HCT116 (cell line): ENCODE measurements around the gene UBR3. TPM values are rescaled to one million over a fixed set of nuclear protein-coding genes. Genes with fewer than 3 reads are reported as not detected.
"Not testable (repeated sequence)": the region's sequence is repeated elsewhere in the genome, so short reads cannot be mapped to it uniquely, and the experiment has no call there.

ENCODE experiments used
- ATAC-seq: fragments of 200-7000 bp; cut with Tn5 transposase; 2 replicates; pipeline ENCODE4 v1.9.1; 2020; ENCODE audit warnings: mild to moderate bottlenecking, moderate library complexity
- BruUV-seq: library from RNA; stranded (reverse); fragments of 400-500 nt; replicated peaks from 2 replicates; lab custom pipeline; 2021; lab: Mats Ljungman, UMichigan
- CTCF ChIA-PET: fragments of 300-600 bp; sonication (Branson Sonifier 250); formaldehyde crosslinking; loops from one replicate; lab custom pipeline; 2021; ENCODE audit warnings: antibody characterized with exemption; lab: Charles Lee
- POLR2A ChIA-PET: fragments of 300-600, 350-600 bp; sonication (Branson Sonifier 250); formaldehyde crosslinking; loops from one replicate; lab custom pipeline; 2021; ENCODE audit warnings: antibody characterized with exemption; lab: Charles Lee
- RAD21 ChIA-PET, 2 experiments: fragments of 300-600 bp; sonication (Branson Sonifier 250); formaldehyde crosslinking; loops; one replicate each; lab custom pipeline; 2023; ENCODE audit warnings: low total read pairs in 2 of 2; ENCODE audit not compliant: uncharacterized antibody in 2 of 2, unreplicated experiment in 2 of 2, low non-redundant PET in 1 of 2; lab: Charles Lee
- DNase-seq: peaks from one replicate; pipeline ENCODE4 v3.0.0-alpha.2; 2010; ENCODE audit warnings: low read depth, low spot score
- H2AFZ ChIP-seq: fragments of 200-600 bp; shearing (Covaris generic), sonication (generic); 2 replicates; pipeline ENCODE4 v1.6.1; 2017; ENCODE audit warnings: low read depth, mixed run types, mixed read lengths, antibody characterized with exemption, low read length; ENCODE audit not compliant: poor library complexity, severe bottlenecking
- H3K27ac ChIP-seq: 2 replicates; pipeline ENCODE4 v1.5.1; 2012; ENCODE audit warnings: low read depth, low read length
- H3K27me3 ChIP-seq: fragments of 200-600 bp; sonication (generic); 2 replicates; pipeline ENCODE4 v1.6.1; 2016; ENCODE audit warnings: mixed run types, low read length, mixed read lengths; ENCODE audit not compliant: insufficient read depth
- H3K36me3 ChIP-seq, 2 experiments: fragments of 200-500 bp in 1 of 2; fragments of 200-600 bp in 1 of 2; sonication (Bioruptor generic) in 1 of 2; sonication (generic) in 1 of 2; 2 replicates each; pipeline versions ENCODE4 v1.5.1 to v1.6.1; 2014 to 2016; ENCODE audit warnings: low read length in 2 of 2, inconsistent platforms in 1 of 2, mixed read lengths in 1 of 2, mixed run types in 1 of 2; ENCODE audit not compliant: insufficient read depth in 2 of 2, control insufficient read depth in 1 of 2
- H3K4me1 ChIP-seq, 2 experiments: fragments of 200-600 bp in 1 of 2; sonication (generic) in 1 of 2; 2 replicates each; pipeline versions ENCODE4 v1.5.1 to v1.6.1; 2012 to 2017; ENCODE audit warnings: low read length in 2 of 2, inconsistent platforms in 1 of 2, mild to moderate bottlenecking in 1 of 2, mixed read lengths in 1 of 2, mixed run types in 1 of 2, moderate library complexity in 1 of 2; ENCODE audit not compliant: insufficient read depth in 2 of 2, control insufficient read depth in 1 of 2
- H3K4me2 ChIP-seq: fragments of 200-600 bp; sonication (generic); 2 replicates; pipeline ENCODE4 v1.6.1; 2017; ENCODE audit warnings: mixed run types, low read length, mixed read lengths
- H3K4me3 ChIP-seq, 2 experiments: fragments of 200-600 bp in 1 of 2; sonication (generic) in 1 of 2; replicated peaks in 1 of 2; 2 replicates each; pipeline ENCODE4 v1.5.1; 2011 to 2016; ENCODE audit warnings: low read length in 2 of 2, control low read depth in 1 of 2, low read depth in 1 of 2, mild to moderate bottlenecking in 1 of 2, mixed read lengths in 1 of 2, mixed run types in 1 of 2
- H3K79me2 ChIP-seq: fragments of 200-600 bp; sonication (generic); 2 replicates; pipeline ENCODE4 v1.6.1; 2017; ENCODE audit warnings: mild to moderate bottlenecking, mixed run types, low read length, moderate library complexity, mixed read lengths; ENCODE audit not compliant: insufficient read depth
- H3K9ac ChIP-seq: fragments of 200-600 bp; sonication (generic); 2 replicates; pipeline ENCODE4 v1.6.1; 2016; ENCODE audit warnings: low read length, mixed read lengths
- H3K9me2 ChIP-seq: fragments of 200-600 bp; sonication (generic), shearing (Covaris generic); 2 replicates; pipeline ENCODE4 v1.6.1; 2017; ENCODE audit warnings: mixed run types, mild to moderate bottlenecking, moderate library complexity; ENCODE audit not compliant: insufficient read depth
- H3K9me3 ChIP-seq, 2 experiments: fragments of 200-500 bp in 1 of 2; fragments of 200-600 bp in 1 of 2; sonication (Bioruptor generic) in 1 of 2; sonication (generic) in 1 of 2; 2 replicates each; pipeline ENCODE4 v1.6.1; 2014 to 2017; ENCODE audit warnings: low read length in 2 of 2, mixed read lengths in 2 of 2, inconsistent platforms in 1 of 2, low read depth in 1 of 2, mild to moderate bottlenecking in 1 of 2, mixed run types in 1 of 2, moderate library complexity in 1 of 2; ENCODE audit not compliant: control insufficient read depth in 1 of 2, insufficient read depth in 1 of 2
- H4K20me1 ChIP-seq: fragments of 200-600 bp; sonication (generic), shearing (Covaris generic); 2 replicates; pipeline ENCODE4 v1.6.1; 2017; ENCODE audit warnings: mixed run types, mild to moderate bottlenecking, moderate library complexity; ENCODE audit not compliant: insufficient read depth
- EGR1 ChIP-seq: IDR thresholded peaks from 2 replicates; pipeline ENCODE4 v1.6.1; 2012; ENCODE audit warnings: low read depth
- ELF1 ChIP-seq: IDR thresholded peaks from 2 replicates; pipeline ENCODE4 v1.6.1; 2012; ENCODE audit warnings: low read depth, borderline replicate concordance
- EZH2phosphoT487 ChIP-seq: fragments of 200-600 bp; IDR thresholded peaks from 2 replicates; pipeline ENCODE4 v1.6.1; 2018; ENCODE audit warnings: antibody characterized with exemption, borderline replicate concordance
- POLR2A ChIP-seq: IDR thresholded peaks from 2 replicates; pipeline ENCODE4 v1.7.0; 2011; ENCODE audit warnings: borderline replicate concordance; ENCODE audit not compliant: insufficient read depth, insufficient read length; ENCODE audit errors: extremely low read depth
- SIN3A ChIP-seq: IDR thresholded peaks from 2 replicates; pipeline ENCODE4 v1.6.1; 2012; ENCODE audit warnings: low read depth
- SRF ChIP-seq: IDR thresholded peaks from 2 replicates; pipeline ENCODE4 v1.6.1; 2012; ENCODE audit warnings: low read depth
- ZFX ChIP-seq: fragments of 450-650 bp; IDR thresholded peaks from 2 replicates; pipeline ENCODE4 v1.6.1; 2017
- intact Hi-C: fragments of 100-400 bp; cut with micrococcal nuclease; formaldehyde crosslinking; loops from 2 replicates; pipeline ENCODE4 v1.10.0; 2022
- total RNA-seq: library from RNA; stranded (reverse); gene quantifications from one replicate; pipeline ENCODE4 v1.2.1, GENCODE V29; 2021; ENCODE audit not compliant: unreplicated experiment
- TF ChIP-seq, protein P1 (sequence below): IDR thresholded peaks from 2 replicates; pipeline ENCODE4 v1.6.1; 2011; ENCODE audit warnings: mild to moderate bottlenecking, low read length, moderate library complexity; ENCODE audit not compliant: insufficient replicate concordance; ENCODE audit errors: extremely low read depth
- TF ChIP-seq, protein P2 (sequence below), 3 experiments: fragments of 200-600 bp in 1 of 3; sonication (generic) in 1 of 3; IDR thresholded peaks in 2 of 3; conservative IDR thresholded peaks in 1 of 3; 2 replicates each; pipeline ENCODE4 v1.5.1; 2012 to 2017; ENCODE audit warnings: low read depth in 2 of 3, low read length in 2 of 3, antibody characterized with exemption in 1 of 3, borderline replicate concordance in 1 of 3, control low read depth in 1 of 3, mild to moderate bottlenecking in 1 of 3, mixed read lengths in 1 of 3, mixed run types in 1 of 3, moderate library complexity in 1 of 3; ENCODE audit not compliant: insufficient read depth in 1 of 3

Gene UBR3
- total RNA-seq, 1 experiment from 2014 or later: 29.5 TPM

DNA sequence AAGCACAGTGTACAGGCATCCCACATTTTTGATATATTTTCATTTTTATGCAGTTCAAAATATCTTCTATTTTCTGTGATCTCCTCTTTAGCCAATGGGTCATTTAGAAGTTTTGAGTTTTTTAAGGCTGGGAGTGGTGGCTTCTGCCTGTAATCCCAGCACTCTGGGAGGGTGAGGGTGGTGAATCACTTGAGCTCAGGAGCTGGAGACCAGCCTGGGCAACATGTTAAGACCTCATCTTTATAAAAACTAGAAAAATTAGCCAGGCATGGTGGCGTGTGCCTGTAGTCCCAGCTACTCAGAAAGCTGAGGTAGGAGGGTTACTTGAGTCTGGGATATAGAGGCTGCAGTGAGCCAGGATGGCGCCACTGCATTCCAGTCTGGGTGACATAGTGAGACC, 17.8 kb downstream of the UBR3 start:
- ATAC-seq (no peak), DNase-seq (no peak)
- Histone ChIP-seq H3K79me2 (peaks cover 56% of the 10 kb centered on the region), H3K9me2 (no peaks in the 10 kb centered on the region), H4K20me1 (no peaks in the 10 kb centered on the region), H3K36me3 (no peaks in the 10 kb centered on the region), H3K9me3 (peaks cover 0 to 6% of the 10 kb centered on the region in 2 experiments; a peak in 1 of 4 replicates), H3K4me1 (no peaks in the 10 kb centered on the region; a peak in 1 of 4 replicates), H3K4me2 (no peak overlapping the region), H2AFZ (no peak overlapping the region), H3K27me3 (no peaks in the 10 kb centered on the region), H3K9ac (no peak overlapping the region), H3K27ac (no peak overlapping the region), H3K4me3 (no peak overlapping the region)
- BruUV-seq: no TSS peak
- TF ChIP-seq, protein P1, sequence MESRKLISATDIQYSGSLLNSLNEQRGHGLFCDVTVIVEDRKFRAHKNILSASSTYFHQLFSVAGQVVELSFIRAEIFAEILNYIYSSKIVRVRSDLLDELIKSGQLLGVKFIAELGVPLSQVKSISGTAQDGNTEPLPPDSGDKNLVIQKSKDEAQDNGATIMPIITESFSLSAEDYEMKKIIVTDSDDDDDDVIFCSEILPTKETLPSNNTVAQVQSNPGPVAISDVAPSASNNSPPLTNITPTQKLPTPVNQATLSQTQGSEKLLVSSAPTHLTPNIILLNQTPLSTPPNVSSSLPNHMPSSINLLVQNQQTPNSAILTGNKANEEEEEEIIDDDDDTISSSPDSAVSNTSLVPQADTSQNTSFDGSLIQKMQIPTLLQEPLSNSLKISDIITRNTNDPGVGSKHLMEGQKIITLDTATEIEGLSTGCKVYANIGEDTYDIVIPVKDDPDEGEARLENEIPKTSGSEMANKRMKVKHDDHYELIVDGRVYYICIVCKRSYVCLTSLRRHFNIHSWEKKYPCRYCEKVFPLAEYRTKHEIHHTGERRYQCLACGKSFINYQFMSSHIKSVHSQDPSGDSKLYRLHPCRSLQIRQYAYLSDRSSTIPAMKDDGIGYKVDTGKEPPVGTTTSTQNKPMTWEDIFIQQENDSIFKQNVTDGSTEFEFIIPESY: no peak
- TF ChIP-seq SRF (no peak), SIN3A (no peak), EGR1 (no peak), ELF1 (no peak), POLR2A (no peak), ZFX (no peak), EZH2phosphoT487 (no peak)
- TF ChIP-seq, protein P2, sequence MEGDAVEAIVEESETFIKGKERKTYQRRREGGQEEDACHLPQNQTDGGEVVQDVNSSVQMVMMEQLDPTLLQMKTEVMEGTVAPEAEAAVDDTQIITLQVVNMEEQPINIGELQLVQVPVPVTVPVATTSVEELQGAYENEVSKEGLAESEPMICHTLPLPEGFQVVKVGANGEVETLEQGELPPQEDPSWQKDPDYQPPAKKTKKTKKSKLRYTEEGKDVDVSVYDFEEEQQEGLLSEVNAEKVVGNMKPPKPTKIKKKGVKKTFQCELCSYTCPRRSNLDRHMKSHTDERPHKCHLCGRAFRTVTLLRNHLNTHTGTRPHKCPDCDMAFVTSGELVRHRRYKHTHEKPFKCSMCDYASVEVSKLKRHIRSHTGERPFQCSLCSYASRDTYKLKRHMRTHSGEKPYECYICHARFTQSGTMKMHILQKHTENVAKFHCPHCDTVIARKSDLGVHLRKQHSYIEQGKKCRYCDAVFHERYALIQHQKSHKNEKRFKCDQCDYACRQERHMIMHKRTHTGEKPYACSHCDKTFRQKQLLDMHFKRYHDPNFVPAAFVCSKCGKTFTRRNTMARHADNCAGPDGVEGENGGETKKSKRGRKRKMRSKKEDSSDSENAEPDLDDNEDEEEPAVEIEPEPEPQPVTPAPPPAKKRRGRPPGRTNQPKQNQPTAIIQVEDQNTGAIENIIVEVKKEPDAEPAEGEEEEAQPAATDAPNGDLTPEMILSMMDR (IDR thresholded peaks at IDR 0.05 in 2 of 3, conservative IDR thresholded peaks at IDR 0.05 in 1 of 3; ENCODE audit: borderline replicate concordance in 1 of 3, insufficient read depth in 1 of 3, low read depth in 2 of 3, low read length in 2 of 3): no peak
- ChIA-PET CTCF (interaction anchor here (1.0 kb wide), 1 partner anchor 18 kb away, joined by 3 read pairs; the partner anchor contains the start of gene UBR3), POLR2A (no interaction called here), RAD21 (no interaction called here)
- intact Hi-C loops: no loop called here

DNA sequence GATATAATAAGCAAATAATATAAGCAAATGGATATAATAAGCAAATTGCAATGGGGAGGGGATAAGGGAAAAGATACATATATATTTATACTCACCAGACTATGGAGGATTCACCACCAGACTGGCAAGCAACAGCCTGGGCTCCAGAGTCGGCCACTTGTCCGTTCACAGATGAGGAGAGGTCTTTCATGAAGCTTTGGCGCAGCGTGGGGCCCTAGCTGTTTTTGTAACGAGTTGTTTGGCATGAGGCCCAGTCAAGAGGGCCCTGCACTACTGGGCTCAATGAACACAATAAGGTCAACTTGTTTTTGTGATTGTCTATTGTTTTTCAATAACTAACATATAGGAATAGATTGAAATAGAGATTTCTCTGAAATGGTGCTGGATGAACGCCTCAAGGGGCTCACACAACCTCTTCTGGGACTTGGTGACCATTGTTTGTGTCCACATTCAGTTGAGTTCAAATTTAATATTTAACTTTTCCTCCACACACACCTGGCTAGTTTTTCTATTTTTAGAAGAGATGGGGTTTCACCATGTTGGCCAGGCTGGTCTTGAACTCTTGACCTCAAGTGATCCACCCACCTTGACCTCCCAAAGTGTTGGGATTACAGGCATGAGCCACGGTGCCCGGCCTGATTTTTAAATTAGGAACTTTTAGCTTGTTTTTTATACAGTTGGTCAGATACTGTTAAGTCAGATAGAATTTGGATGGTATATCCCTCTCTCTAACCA, 21.9 kb downstream of the UBR3 start:
- ATAC-seq, RAD21 ChIA-PET, H3K9me2 ChIP-seq, POLR2A ChIA-PET, H3K4me3 ChIP-seq, H3K27ac ChIP-seq, H4K20me1 ChIP-seq, H3K9me3 ChIP-seq, H3K4me2 ChIP-seq, H2AFZ ChIP-seq, H3K27me3 ChIP-seq, CTCF ChIA-PET, BruUV-seq, intact Hi-C loops, H3K4me1 ChIP-seq, H3K9ac ChIP-seq, DNase-seq, H3K36me3 ChIP-seq: not testable (repeated sequence)
- H3K79me2 ChIP-seq: peaks cover 62% of the 10 kb centered on the region
